ENCODE data around the gene TBRG1.

Gene TBRG1

DNA sequence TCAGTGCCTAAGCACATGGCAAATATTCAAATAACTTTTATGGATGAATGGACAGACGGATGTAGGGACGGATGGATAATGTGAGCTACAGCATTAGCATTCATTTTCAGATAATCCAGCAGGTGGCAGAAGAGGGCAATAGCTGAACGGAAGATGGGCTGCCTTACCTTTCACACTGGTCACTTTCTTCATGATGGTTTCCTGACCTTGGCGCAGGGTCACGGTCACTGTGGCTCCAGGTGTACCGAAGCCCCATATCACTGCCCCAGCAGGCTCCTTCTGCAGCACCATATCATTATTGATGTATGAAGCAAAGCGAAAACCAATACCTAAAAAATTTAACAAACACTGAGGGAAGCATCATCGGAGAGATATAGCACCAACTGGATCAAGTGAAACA, 46.5 kb downstream of the TBRG1 start:
- H3K4me3 ChIP-seq (ENCODE audit: low read depth, low read length) = no peak overlapping the region
- DNase-seq (ENCODE audit: low read depth) = peak; percentile 65
- TF ChIP-seq, protein P1, sequence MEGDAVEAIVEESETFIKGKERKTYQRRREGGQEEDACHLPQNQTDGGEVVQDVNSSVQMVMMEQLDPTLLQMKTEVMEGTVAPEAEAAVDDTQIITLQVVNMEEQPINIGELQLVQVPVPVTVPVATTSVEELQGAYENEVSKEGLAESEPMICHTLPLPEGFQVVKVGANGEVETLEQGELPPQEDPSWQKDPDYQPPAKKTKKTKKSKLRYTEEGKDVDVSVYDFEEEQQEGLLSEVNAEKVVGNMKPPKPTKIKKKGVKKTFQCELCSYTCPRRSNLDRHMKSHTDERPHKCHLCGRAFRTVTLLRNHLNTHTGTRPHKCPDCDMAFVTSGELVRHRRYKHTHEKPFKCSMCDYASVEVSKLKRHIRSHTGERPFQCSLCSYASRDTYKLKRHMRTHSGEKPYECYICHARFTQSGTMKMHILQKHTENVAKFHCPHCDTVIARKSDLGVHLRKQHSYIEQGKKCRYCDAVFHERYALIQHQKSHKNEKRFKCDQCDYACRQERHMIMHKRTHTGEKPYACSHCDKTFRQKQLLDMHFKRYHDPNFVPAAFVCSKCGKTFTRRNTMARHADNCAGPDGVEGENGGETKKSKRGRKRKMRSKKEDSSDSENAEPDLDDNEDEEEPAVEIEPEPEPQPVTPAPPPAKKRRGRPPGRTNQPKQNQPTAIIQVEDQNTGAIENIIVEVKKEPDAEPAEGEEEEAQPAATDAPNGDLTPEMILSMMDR (IDR thresholded peaks at IDR 0.05; ENCODE audit: insufficient read depth, low read depth, low read length, missing control alignments) = peak; percentile 74

DNA sequence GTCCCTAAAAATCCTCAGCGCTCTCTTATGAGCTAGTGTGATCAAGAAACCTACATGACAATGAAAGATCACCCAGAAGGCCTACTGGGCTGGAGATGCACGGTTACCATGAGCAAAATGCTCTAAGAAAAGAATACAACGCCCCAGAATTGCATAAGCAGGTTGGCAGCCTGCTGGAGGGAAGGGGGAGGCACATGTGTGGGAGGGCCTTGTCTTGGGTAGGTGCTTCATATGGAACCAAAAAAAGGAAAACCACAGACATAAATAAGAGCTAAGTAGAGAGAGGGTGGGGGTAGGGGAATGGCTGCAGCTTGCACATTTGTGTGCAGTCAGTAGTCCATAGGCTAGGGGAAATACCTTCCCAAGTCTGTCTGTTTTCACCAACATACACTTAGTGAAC, 48.1 kb downstream of the TBRG1 start:
- DNase-seq (ENCODE audit: low read depth) = peak; percentile 41
- no peak overlapping the region for H3K4me3 ChIP-seq (ENCODE audit: low read depth, low read length)
- TF ChIP-seq, protein P1 (IDR thresholded peaks at IDR 0.05; ENCODE audit: insufficient read depth, low read depth, low read length, missing control alignments) = no peak

DNA sequence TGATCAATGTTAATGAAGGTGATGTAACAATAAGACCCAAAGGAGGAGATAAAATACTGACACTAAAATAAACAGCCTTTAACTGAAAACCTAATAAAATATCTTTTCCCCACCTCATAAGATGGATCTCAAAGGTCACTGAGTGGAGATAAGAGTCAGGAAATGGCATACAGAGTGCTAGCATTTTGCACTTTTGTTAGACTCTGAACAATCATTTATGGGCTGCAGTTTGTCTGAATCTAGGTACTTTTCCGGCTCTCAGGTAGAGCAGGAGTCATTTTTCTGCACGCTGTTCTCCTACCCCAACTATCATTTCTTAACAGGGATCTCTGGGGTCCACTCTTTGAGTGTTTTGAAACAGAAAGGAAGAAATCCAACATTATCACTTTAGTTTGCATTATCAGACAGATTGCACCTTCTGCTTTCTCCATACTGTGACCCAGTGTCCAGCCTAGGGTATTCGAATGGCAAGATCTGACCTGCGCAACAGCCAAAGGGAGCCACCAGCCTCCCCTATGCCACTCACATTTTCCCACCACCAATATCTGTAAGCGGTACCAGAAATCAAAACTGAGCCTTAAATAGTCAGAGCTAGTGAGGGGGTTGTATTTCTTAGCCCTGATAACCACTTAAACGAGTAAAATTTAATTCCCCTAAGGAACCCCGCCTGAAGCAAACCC, 50.0 kb downstream of the TBRG1 start:
- H3K4me3 ChIP-seq (ENCODE audit: low read depth, low read length) = peak overlapping the region; percentile 77
- DNase-seq (ENCODE audit: low read depth) = no peak
- TF ChIP-seq, protein P1 (IDR thresholded peaks at IDR 0.05; ENCODE audit: insufficient read depth, low read depth, low read length, missing control alignments) = no peak

DNA sequence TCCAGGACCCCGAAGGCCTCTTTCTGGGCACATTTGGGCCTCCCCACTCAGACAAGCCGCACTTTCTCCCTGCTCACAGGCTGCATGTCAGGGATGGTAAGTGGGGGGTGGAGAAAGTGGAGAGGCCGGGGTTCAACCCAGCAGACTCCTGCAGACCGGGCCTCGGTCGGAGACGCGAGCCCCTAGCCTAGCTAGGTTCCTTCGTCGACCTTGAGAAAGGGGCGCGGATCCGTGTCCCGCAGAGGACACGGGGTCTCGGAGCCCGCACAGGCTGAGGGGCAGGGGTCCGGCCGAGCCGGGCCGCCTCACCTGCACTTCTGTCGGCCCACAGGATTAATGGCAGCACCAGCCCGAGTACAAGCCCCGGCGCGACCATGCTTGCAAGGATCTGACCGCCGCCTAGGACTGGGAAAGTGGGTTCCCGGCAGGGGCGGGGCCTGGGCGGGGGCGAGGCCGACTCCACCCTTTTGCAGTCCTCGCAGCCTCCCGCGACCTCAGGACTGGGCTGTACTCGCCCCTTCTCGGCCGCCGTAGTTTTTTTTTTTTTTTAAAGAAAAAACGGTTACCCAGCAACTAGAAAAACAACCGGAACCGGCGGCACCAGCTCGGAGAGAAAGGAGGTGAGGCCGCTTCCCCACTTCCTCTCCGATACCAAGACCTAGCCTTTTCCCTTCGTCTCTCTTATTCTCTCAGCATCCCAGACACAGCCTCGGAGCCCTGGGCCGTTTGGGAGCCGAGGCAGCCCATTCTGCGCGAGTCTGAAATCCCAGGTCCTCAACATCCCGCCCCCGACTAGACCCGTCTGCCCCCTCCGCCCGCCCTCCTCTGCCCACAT, 50.9 kb downstream of the TBRG1 start, which contains the start of the genes SIAE and SPA17:
SIAE (minus strand) TSS at position 407 of the 835 bp plus-strand sequence; CDS start at position 376, 31 bp downstream.
SPA17 (plus strand) TSS at position 572 of the 835 bp plus-strand sequence. CDS start 1,361 bp downstream, outside the sequence.
- peak within 1 kb of the TSS; percentile 77 for H3K4me3 ChIP-seq (ENCODE audit: low read depth, low read length)
- peak; percentile 97 for DNase-seq (ENCODE audit: low read depth)
- TF ChIP-seq, protein P1 (IDR thresholded peaks at IDR 0.05; ENCODE audit: insufficient read depth, low read depth, low read length, missing control alignments) = no peak

DNA sequence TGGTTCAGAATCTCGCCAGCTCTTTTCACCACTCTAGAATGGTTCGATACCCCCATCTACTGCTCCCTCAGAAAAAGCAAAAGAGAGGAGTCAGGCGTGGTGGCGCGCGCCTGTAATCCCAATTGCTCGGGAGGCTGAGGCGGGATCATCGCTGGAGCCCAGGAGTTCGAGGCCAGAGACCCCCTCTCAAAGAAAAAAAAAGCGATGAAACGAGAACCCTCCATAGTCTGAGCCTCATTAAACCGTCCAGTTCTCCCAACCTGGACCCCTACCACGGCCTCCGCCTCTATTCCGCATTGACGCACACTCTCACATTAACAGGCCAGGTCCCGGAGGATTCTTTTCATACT, 51.5 kb downstream of the TBRG1 start:
- DNase-seq (ENCODE audit: low read depth) = no peak
- H3K4me3 ChIP-seq (ENCODE audit: low read depth, low read length) = peak overlapping the region; percentile 77
- TF ChIP-seq, protein P1 (IDR thresholded peaks at IDR 0.05; ENCODE audit: insufficient read depth, low read depth, low read length, missing control alignments) = no peak

DNA sequence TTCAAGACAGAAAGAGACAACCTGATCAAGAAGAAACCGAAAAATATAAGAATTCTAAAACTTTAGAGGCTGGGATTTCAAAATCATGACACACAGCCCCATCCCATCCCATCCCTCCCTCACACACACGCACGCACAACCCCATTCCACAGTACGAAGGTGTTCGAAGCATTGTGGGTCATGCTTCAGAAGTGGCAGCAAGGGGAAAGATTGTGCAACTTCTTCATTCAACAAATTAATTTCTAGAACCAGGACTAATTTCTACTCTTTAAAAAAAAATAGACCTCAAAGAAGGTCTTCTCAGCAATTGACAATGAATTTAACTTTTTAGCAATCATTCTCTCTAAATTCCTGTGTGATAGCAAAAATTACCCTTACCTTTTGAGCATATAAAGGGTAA, 51.9 kb downstream of the TBRG1 start:
- H3K4me3 ChIP-seq (ENCODE audit: low read depth, low read length) = peak overlapping the region; percentile 77
- TF ChIP-seq, protein P1 (IDR thresholded peaks at IDR 0.05; ENCODE audit: insufficient read depth, low read depth, low read length, missing control alignments) = no peak
- DNase-seq (ENCODE audit: low read depth) = no peak
